Uterus (tissue), 4 donors: Measurements from ENCODE around the gene SIRPG. TPM values are rescaled to one million over a fixed set of nuclear protein-coding genes. Genes with fewer than 3 reads are reported as not detected.

Experiments used
- DNase-seq, 2 donors: peaks; one replicate each; pipeline ENCODE4 v3.0.0-alpha.2; 2019 to 2020
- H3K27ac ChIP-seq, 2 donors: fragments of 200-600 bp; sonication (generic); 1 replicate in 1 of 2; 2 replicates in 1 of 2; pipeline ENCODE4 v1.5.1; 2016 to 2018
- H3K27me3 ChIP-seq, 2 donors: fragments of 200-600 bp; sonication (generic); one replicate each; pipeline ENCODE4 v1.5.1; 2018 to 2019; ENCODE audit warnings: control low read depth in 1 of 2
- H3K36me3 ChIP-seq, 2 donors: fragments of 200-600 bp; sonication (generic); one replicate each; pipeline ENCODE4 v1.5.1; 2019; ENCODE audit warnings: control low read depth in 1 of 2
- H3K4me1 ChIP-seq, 2 donors: fragments of 200-600 bp; sonication (generic); one replicate each; pipeline ENCODE4 v1.5.1; 2018 to 2019; ENCODE audit warnings: control low read depth in 1 of 2
- H3K4me3 ChIP-seq, 2 donors: fragments of 200-600 bp; sonication (generic); 1 replicate in 1 of 2; 2 replicates in 1 of 2; pipeline ENCODE4 v1.5.1; 2018 to 2019; ENCODE audit warnings: mild to moderate bottlenecking in 1 of 2
- H3K9me3 ChIP-seq, 2 donors: fragments of 200-600 bp; sonication (generic); one replicate each; pipeline ENCODE4 v1.5.1; 2019; ENCODE audit warnings: control low read depth in 1 of 2
- CTCF ChIP-seq, 4 experiments: fragments of 200-600 bp in 2 of 4; fragments of 450-650 bp in 2 of 4; sonication (generic) in 2 of 4; IDR thresholded peaks; one replicate each; pipeline ENCODE4 v1.5.1; 2016 to 2019; ENCODE audit warnings: antibody characterized with exemption in 4 of 4, mild to moderate bottlenecking in 2 of 4, moderate library complexity in 1 of 4
- POLR2A ChIP-seq, 2 donors: fragments of 450-650 bp; IDR thresholded peaks; one replicate each; pipeline ENCODE4 v1.6.1; 2016; ENCODE audit warnings: antibody characterized with exemption in 2 of 2, mild to moderate bottlenecking in 1 of 2, moderate library complexity in 1 of 2
- intact Hi-C: fragments of 100-400 bp; cut with DNase I; formaldehyde crosslinking; loops from one replicate; pipeline ENCODE4 v1.15.1; 2023; ENCODE audit warnings: low total_unique reads
- total RNA-seq, 4 donors: library from RNA; depleted of rRNA in 3 of 4; stranded (reverse); fragments of >200 nt in 3 of 4; gene quantifications; one replicate each; pipeline versions ENCODE4 v1.1.0 to v1.2.4, GENCODE V29; 2014 to 2023
- donor health status: DM: yes; HTN: yes; CAD: no.

SIRPG gene
- total RNA-seq, 4 donors from 2014 or later, result 0.28 TPM; not detected in 3

DNA sequence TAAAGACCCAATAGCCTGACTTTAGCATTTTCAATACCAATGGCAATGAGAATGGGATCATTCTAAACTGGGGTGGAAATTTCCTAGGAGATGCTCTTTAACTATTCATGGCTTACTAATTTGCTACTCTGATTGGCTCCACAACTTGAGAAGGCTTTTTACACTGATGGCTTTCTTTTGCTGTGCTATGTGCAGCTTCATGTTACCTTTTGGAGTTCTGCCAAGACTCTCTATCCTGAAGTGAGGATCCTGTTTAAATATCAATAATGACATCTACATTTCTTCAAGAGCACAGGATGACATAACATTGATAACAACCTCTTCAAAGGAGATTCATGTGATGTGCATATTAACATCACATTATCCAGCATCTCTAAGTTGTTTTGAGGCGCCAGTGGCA lies 43.4 kb upstream of the SIRPG start:
- no peak for DNase-seq
- Histone ChIP-seq H3K9me3 (no peaks in the 10 kb centered on the region), H3K27ac (no peak overlapping the region), H3K4me3 (no peak overlapping the region), H3K36me3 (no peaks in the 10 kb centered on the region), H3K27me3 (no peaks in the 10 kb centered on the region), H3K4me1 (no peaks in the 10 kb centered on the region)
- intact Hi-C loops, result no loop called here
- TF ChIP-seq CTCF (IDR thresholded peaks at IDR 0.05) (no peak), POLR2A (IDR thresholded peaks at IDR 0.05) (no peak)

- H3K4me3 ChIP-seq, result no peak overlapping the region
- no peak for DNase-seq
- TF ChIP-seq POLR2A (IDR thresholded peaks at IDR 0.05) (no peak), CTCF (IDR thresholded peaks at IDR 0.05) (no peak)
- H3K4me1 ChIP-seq, result no peaks in the 10 kb centered on the region
- no peaks in the 10 kb centered on the region for H3K36me3 ChIP-seq
- H3K9me3 ChIP-seq, result no peaks in the 10 kb centered on the region
- intact Hi-C loops, result no loop called here
- no peak overlapping the region for H3K27ac ChIP-seq
- no peaks in the 10 kb centered on the region for H3K27me3 ChIP-seq
Measured at GRCh38 chr20:1697592-1697991, 40.0 kb upstream of the SIRPG start.

- H3K4me3 ChIP-seq, result no peak overlapping the region
- TF ChIP-seq POLR2A (IDR thresholded peaks at IDR 0.05) (no peak), CTCF (IDR thresholded peaks at IDR 0.05) (no peak)
- DNase-seq, result no peak
- no peaks in the 10 kb centered on the region for H3K9me3 ChIP-seq
- intact Hi-C loops, result no loop called here
- H3K27me3 ChIP-seq, result no peaks in the 10 kb centered on the region
- H3K27ac ChIP-seq, result no peak overlapping the region
- no peaks in the 10 kb centered on the region for H3K36me3 ChIP-seq
- no peaks in the 10 kb centered on the region for H3K4me1 ChIP-seq
Measured at GRCh38 chr20:1696521-1697209, 39.1 kb upstream of the SIRPG start.

GRCh38 chr20:1694672-1695071 lies 37.1 kb upstream of the SIRPG start:
- DNase-seq, result no peak
- H3K27me3 ChIP-seq, result no peaks in the 10 kb centered on the region

More at GRCh38 chr20:1694672-1695071, 37.1 kb upstream of the SIRPG start:
- no peak overlapping the region for H3K4me3 ChIP-seq
- no peak overlapping the region for H3K27ac ChIP-seq
- intact Hi-C loops, result no loop called here
- TF ChIP-seq CTCF (IDR thresholded peaks at IDR 0.05) (no peak), POLR2A (IDR thresholded peaks at IDR 0.05) (no peak)
- H3K36me3 ChIP-seq, result no peaks in the 10 kb centered on the region
- H3K9me3 ChIP-seq, result no peaks in the 10 kb centered on the region
- no peaks in the 10 kb centered on the region for H3K4me1 ChIP-seq
